Smooth muscle cell (in vitro differentiated cells): ENCODE results near the gene DAZ2. TPM values are rescaled to one million over a fixed set of nuclear protein-coding genes. Genes with fewer than 3 reads are reported as not detected.
"Not testable (repeated sequence)": the region's sequence is repeated elsewhere in the genome, so short reads cannot be mapped to it uniquely, and the experiment has no call there.

Experiments used
- DNase-seq: peaks from one replicate; lab custom pipeline; 2025; ENCODE audit not compliant: unreplicated experiment; lab: John Stamatoyannopoulos, UW
- H2AFZ ChIP-seq: fragments of 200-600 bp; sonication (generic); 2 replicates; pipeline ENCODE4 v1.6.0; 2016; ENCODE audit warnings: antibody characterized with exemption, low read depth, mild to moderate bottlenecking
- H3F3A ChIP-seq: fragments of 200-600 bp; sonication (generic); 2 replicates; pipeline ENCODE4 v1.6.0; 2017; ENCODE audit warnings: antibody characterized with exemption, low read depth
- H3K27ac ChIP-seq: fragments of 200-600 bp; sonication (generic); 2 replicates; pipeline ENCODE4 v1.5.1; 2016; ENCODE audit warnings: low read depth, mild to moderate bottlenecking
- H3K27me3 ChIP-seq: fragments of 200-600 bp; sonication (generic); 2 replicates; pipeline ENCODE4 v1.6.1; 2016; ENCODE audit warnings: low read depth, mild to moderate bottlenecking
- H3K36me3 ChIP-seq: fragments of 200-600 bp; sonication (generic); 2 replicates; pipeline ENCODE4 v1.5.1; 2016; ENCODE audit warnings: low read depth
- H3K4me1 ChIP-seq: fragments of 200-600 bp; sonication (generic); 2 replicates; pipeline ENCODE4 v1.5.1; 2016; ENCODE audit warnings: low read depth
- H3K4me2 ChIP-seq: fragments of 200-600 bp; sonication (generic); 2 replicates; pipeline ENCODE4 v1.6.0; 2016; ENCODE audit warnings: mild to moderate bottlenecking
- H3K4me3 ChIP-seq: fragments of 200-600 bp; sonication (generic); 2 replicates; pipeline ENCODE4 v1.5.1; 2016; ENCODE audit warnings: mild to moderate bottlenecking
- H3K79me2 ChIP-seq: fragments of 200-600 bp; sonication (generic); 2 replicates; pipeline ENCODE4 v1.6.0; 2016; ENCODE audit warnings: low read depth, mild to moderate bottlenecking
- H3K9ac ChIP-seq: fragments of 200-600 bp; sonication (generic); 2 replicates; pipeline ENCODE4 v1.6.0; 2016; ENCODE audit warnings: low read depth
- H3K9me3 ChIP-seq: fragments of 200-600 bp; sonication (generic); replicated peaks from 2 replicates; pipeline ENCODE4 v1.5.1; 2016; ENCODE audit warnings: low read depth
- H4K20me1 ChIP-seq: fragments of 200-600 bp; sonication (generic); 2 replicates; pipeline ENCODE4 v1.6.0; 2016; ENCODE audit warnings: low read depth
- WGBS: methylation state at CpG from one replicate; pipeline ENCODE4 v1.1.7; 2016; ENCODE audit warnings: low lambda C conversion rate; 5-methylcytosine and 5-hydroxymethylcytosine counted together
- polyA plus RNA-seq: library from polyadenylated mRNA; unstranded; fragments of >200 nt; fragmentation: Nextera tagmentation; extraction: Ambion mirVana; gene quantifications from 2 replicates; pipeline ENCODE4 v1.2.1, GENCODE V29; 2016
- total RNA-seq: library from RNA; depleted of rRNA; stranded (reverse); fragments of >200 nt; gene quantifications from 2 replicates; pipeline ENCODE4 v1.2.3, GENCODE V29; 2014

The DAZ2 gene
- total RNA-seq = not detected in 2 replicates
- polyA plus RNA-seq = not detected in 2 replicates

GRCh38 chrY:23219233-23219632 lies at the start of gene DAZ2:
TSS of gene DAZ2 (plus strand) at chrY:23219533. CDS start at chrY:23219741, 208 bp downstream.
- H3K4me2 ChIP-seq, H3K9ac ChIP-seq, H3K9me3 ChIP-seq, H3K79me2 ChIP-seq, DNase-seq, H2AFZ ChIP-seq, H3K4me3 ChIP-seq, H3K27me3 ChIP-seq, H3K4me1 ChIP-seq, H3K36me3 ChIP-seq, H3K27ac ChIP-seq, H4K20me1 ChIP-seq, H3F3A ChIP-seq: not testable (repeated sequence)
- no CpG with 5 or more reads among the region's 23 CpGs for WGBS

GRCh38 chrY:23198908-23199307 lies 20.4 kb upstream of the DAZ2 start, which contains the start of gene DAZ1:
TSS of gene DAZ1 (minus strand) at chrY:23199008. CDS start at chrY:23198800, 208 bp downstream.
- not testable (repeated sequence) for H2AFZ ChIP-seq, H3K4me2 ChIP-seq, H3K4me1 ChIP-seq, H4K20me1 ChIP-seq, H3K9me3 ChIP-seq, H3K79me2 ChIP-seq, H3K9ac ChIP-seq, H3K27me3 ChIP-seq, H3K36me3 ChIP-seq, DNase-seq, H3F3A ChIP-seq, H3K4me3 ChIP-seq, H3K27ac ChIP-seq
- no CpG with 5 or more reads among the region's 23 CpGs for WGBS

GRCh38 chrY:23207455-23207854 lies 11.9 kb upstream of the DAZ2 start:
- not testable (repeated sequence) for H3K79me2 ChIP-seq, H3K36me3 ChIP-seq, H3F3A ChIP-seq, H3K9ac ChIP-seq, H2AFZ ChIP-seq, H3K27ac ChIP-seq, H3K4me1 ChIP-seq, H3K9me3 ChIP-seq, H4K20me1 ChIP-seq, H3K27me3 ChIP-seq, H3K4me3 ChIP-seq, H3K4me2 ChIP-seq, DNase-seq
- WGBS = no CpG with 5 or more reads among the region's 4 CpGs

GRCh38 chrY:23209802-23210495 lies 9.4 kb upstream of the DAZ2 start:
- not testable (repeated sequence) for H3K27ac ChIP-seq, H4K20me1 ChIP-seq
- no CpG with 5 or more reads among the region's 4 CpGs for WGBS

DNA sequence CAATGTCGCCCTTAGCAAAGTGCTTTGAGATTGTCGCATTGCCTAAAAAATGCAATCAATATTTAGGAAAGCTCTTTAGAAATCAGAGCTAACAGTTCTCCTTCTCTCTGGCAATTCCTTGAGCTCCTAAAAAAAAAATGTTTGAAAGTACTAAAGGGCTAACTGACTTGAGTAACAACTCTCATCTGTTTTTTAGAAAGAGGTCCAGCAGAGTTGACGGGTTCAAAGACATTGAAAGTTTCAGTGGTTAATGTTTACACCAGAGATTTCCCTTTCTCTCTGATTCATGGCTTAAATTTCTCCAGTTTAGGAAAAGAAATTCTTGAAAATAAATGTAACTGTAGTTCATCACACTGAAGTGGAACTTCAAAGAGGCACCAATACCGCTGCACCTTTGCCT lies 8.7 kb upstream of the DAZ2 start:
- H3K36me3 ChIP-seq, DNase-seq, H3K9me3 ChIP-seq, H3K27ac ChIP-seq, H3K79me2 ChIP-seq, H2AFZ ChIP-seq, H3K4me2 ChIP-seq, H3K4me3 ChIP-seq, H4K20me1 ChIP-seq, H3K9ac ChIP-seq, H3K4me1 ChIP-seq, H3K27me3 ChIP-seq, H3F3A ChIP-seq: not testable (repeated sequence)
- WGBS = no CpG with 5 or more reads among the region's 4 CpGs

More at GRCh38 chrY:23209802-23210495, 9.4 kb upstream of the DAZ2 start:
- H3K36me3 ChIP-seq, H3F3A ChIP-seq, H3K4me1 ChIP-seq, DNase-seq, H3K4me3 ChIP-seq, H3K9ac ChIP-seq, H3K79me2 ChIP-seq, H3K4me2 ChIP-seq, H2AFZ ChIP-seq, H3K27me3 ChIP-seq, H3K9me3 ChIP-seq: not testable (repeated sequence)

Other genes starting within 250 kb of the DAZ2 start
- gene BPY2, start 235.3 kb upstream of the DAZ2 start, total RNA-seq = not detected in 2 replicates
- not detected in 2 replicates for gene BPY2, start 235.3 kb upstream of the DAZ2 start, polyA plus RNA-seq
- not detected in 2 replicates for gene DAZ1, start 20.5 kb upstream of the DAZ2 start, total RNA-seq
- not detected in 2 replicates for gene DAZ1, start 20.5 kb upstream of the DAZ2 start, polyA plus RNA-seq